Thyroid gland (tissue), 4 donors: ENCODE measurements around the gene AKT2.

Experiments
- CTCF ChIP-seq, 6 experiments: fragments of 200-600 bp in 3 of 6; fragments of 450-650 bp in 3 of 6; sonication (generic) in 3 of 6; IDR thresholded peaks; one replicate each; pipeline ENCODE4 v1.5.1; 2016 to 2019; ENCODE audit warnings: antibody characterized with exemption in 6 of 6, mild to moderate bottlenecking in 2 of 6, inconsistent platforms in 1 of 6, moderate library complexity in 1 of 6
- POLR2A ChIP-seq, 2 donors: fragments of 450-650 bp; IDR thresholded peaks; one replicate each; pipeline ENCODE4 v1.6.1; 2017; ENCODE audit warnings: antibody characterized with exemption in 2 of 2, mild to moderate bottlenecking in 2 of 2, moderate library complexity in 1 of 2

DNA sequence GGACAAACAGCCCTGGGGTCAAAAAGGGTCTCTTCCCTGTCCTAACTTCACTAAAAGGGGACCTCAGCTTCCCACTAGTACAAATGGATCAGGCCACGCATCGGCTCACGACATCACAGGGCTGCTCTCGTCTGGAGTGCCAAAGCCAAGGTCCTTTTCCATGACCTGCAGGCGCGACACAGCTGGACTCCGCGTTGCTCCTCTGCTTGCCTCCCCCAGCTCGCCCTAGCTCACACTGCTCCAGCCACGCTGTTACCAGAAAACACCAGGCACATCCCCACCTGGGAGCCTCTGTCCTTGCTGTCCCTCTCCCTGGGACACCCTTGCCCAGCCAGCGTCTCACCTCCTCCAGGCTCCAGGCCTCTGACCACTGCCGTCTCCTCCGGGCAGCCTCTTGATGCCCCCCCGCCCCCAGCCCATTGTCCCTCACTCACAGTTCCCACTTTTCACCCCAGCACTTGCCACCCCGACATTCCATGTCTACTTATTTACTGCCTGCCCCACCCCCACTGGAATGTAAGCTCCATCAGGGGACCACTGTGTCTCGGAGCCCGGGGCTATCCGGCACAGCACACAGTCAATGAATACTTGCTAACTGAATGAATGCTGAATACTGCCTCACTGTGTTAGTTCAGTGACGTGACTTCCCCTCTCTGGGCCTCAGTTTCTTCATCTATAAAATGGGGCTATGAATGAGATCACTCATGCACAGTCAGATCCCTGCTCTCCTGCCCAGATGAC is 20.7 kb downstream of the AKT2 start:
- TF ChIP-seq CTCF (IDR thresholded peaks at IDR 0.05) (no peak), POLR2A (IDR thresholded peaks at IDR 0.05) (no peak)
